Stimulated activated CD4-positive, alpha-beta T cell treated with anti-CD3 and anti-CD28 coated beads, Interleukin-12 subunit alpha, Interleukin-12 subunit beta, amount 100 ng/mL, for 4 hours (primary cell): ENCODE results near the gene MYB.
A peak's percentile ranks its signal among the peaks of the same experiment; 100 is the strongest.
"Not testable (repeated sequence)": the region's sequence is repeated elsewhere in the genome, so short reads cannot be mapped to it uniquely, and the experiment has no call there.

Experiments
- DNase-seq: peaks from one replicate; pipeline ENCODE4 v3.0.0-alpha.2; 2020

The MYB gene

DNA sequence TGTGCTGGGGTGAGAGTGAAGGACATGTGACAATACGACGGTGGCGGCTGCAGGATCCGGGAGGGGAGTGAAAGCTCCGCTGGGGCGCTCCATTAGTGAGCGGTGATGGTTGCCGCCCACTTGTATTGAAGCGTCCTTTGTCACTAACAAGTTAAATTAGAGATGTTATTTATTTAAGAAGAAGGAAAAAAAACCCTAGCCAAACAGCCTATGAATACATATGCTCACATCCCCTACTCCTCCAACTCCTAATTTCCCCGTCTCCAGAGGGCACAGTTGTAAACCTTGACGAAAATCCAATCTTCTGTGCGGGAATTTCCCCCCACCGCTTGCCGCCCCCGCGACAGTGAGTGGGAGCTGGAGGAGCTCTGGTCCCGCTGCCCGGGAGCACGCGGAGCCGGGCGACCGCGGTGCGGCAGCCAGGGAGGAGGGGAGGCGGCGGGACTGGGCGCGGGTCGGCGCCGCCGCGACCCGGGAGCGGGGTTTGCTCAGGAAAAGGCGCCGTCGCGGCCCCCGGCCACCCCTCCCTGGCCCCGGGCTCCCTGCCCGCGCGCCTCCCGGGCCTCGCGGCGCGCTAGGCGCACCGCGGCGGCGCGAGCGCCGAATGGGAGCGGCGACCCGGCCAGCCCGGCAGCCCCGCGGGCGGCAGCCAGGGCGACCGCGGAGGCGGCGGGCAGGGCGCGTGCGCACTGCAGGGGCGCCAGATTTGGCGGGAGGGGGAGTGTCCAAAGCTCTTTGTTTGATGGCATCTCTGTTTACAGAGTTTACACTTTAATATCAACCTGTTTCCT, at the start of gene MYB:
Gene MYB (plus strand): TSS at position 767 of the 791 bp plus-strand sequence. CDS start 206 bp downstream, outside the sequence.
- peak; percentile 65 for DNase-seq

- no peak for DNase-seq
These were observed 48.3 kb upstream of the MYB start for GRCh38 chr6:135132776-135133175.

GRCh38 chr6:135135835-135136234, 45.3 kb upstream of the MYB start:
- DNase-seq = no peak

GRCh38 chr6:135137826-135138225, 43.3 kb upstream of the MYB start:
- DNase-seq = no peak

- no peak for DNase-seq
These were observed 39.9 kb upstream of the MYB start for GRCh38 chr6:135141182-135141581.

DNA sequence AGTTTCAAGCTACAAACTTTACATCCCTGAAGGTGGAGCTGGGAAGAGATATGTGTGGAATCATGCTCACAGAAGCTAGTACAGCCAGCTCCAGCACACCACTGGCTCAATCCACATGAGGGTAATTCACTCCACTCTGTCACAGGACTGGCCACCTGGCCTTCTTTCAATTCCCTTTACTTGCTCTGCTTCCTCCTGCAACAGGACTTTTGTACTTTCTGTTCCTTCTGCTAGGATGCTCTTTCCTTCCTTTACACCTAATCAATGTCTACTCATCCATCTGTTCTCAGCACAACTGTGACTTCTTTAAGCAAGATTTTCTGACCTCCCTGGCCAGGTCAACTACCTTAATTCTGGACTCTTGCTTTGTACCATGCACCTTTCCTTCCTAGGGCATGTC, 39.4 kb upstream of the MYB start:
- DNase-seq = no peak

GRCh38 chr6:135142232-135142631, 38.9 kb upstream of the MYB start:
- DNase-seq = not testable (repeated sequence)

GRCh38 chr6:135144673-135145062, 36.4 kb upstream of the MYB start:
- DNase-seq = no peak

GRCh38 chr6:135145063-135145800, 35.9 kb upstream of the MYB start:
- DNase-seq = no peak

GRCh38 chr6:135146162-135146934, 34.8 kb upstream of the MYB start:
- DNase-seq = no peak

DNA sequence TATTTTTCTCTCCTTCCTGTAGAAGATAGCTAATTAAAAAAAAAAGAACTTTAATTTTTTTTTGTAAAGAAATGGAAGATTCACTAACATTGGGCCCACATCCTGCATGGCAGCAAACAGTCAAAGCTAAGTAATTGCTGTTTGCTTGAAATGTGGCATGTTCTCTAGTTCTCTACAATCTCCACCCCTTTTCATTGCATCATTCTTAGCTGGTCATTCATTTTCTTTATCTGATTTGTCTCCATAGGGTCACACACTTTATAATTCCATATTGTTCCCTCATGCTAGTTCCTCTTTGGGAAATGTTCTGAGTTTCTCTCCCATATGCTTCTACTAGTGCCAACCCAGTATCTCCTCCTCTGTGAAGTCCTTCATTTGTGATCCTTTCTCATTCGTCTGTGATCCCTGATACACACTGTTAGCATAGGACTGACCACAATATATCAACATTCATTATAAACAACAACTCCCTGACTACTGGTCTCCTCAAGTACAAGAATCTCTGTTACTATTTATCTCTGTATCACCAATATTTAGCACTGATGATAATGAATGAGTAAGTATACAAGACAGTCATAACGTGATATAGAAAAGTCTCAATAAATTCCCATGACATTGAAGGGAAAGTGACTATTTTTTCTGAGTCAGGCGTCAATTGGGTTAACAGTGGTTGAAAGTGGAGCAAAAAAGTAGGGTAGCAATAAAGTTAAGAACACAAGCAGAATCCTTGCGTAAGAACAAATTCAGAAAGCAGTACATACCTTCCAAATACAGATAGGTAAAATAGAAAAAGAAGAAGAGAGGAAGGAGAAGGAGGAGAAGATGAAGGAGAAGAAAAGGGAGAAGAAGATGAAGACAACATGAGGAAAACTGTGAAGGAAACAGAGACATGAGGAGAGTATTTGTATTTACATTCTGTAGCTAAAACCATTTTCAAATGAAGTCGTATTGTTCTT, 33.2 kb upstream of the MYB start:
- DNase-seq = no peak

DNA sequence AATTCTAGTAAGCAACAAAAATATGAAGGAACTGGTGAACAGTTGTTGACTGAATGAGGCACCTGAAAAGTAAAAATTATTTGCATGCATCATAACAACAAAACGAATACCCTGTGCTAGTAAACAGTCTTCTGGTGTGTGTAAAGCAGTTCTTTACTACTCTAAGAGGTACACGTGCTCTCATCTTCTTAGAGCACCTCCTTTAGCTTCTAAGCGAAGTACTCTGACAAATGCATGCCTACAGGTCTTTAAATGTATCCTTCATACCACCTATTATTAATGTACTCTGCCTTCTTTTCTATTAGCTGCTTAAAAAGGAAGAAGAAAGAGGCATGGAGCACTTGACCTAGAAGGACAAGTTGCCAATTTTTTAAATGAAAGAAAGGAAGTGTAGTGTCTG, 32.2 kb upstream of the MYB start:
- no peak for DNase-seq

DNA sequence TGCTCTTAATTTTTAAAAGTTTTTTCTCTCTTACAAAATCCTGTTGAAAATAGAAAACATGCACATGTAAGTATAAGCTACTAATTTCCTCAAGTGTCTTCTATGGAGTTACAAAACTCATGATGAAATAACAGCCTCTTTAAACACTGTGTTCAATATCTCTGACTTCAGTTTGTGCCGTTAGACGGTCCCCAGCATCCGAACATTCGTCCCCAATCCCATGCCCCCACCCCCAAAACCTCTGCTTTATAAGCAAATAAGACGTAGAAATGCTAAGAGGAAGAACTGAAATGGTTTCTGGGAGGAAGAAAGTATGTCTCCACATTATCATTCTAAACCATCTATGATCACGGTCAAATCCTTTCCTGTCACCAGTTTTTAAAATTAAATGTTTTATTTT, 31.7 kb upstream of the MYB start:
- no peak for DNase-seq

DNA sequence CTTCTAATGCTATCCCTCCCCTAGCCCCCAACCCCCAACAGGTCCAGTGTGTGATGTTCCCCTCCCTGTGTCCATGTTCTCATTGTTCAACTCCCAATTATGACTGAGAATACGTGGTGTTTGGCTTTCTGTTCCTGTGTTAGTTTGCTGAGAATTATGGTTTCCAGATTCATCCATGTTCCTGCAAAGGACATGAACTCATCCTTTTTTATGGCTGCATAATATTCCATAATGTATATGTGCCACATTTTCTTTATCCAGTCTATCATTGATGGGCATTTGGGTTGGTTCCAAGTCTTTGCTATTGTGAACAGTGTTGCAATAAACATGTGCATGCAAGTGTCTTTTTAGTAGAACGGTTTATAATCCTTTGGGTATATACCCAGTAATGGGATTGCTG, 30.6 kb upstream of the MYB start:
- DNase-seq = not testable (repeated sequence)

GRCh38 chr6:135154125-135154524, 27.0 kb upstream of the MYB start:
- not testable (repeated sequence) for DNase-seq

DNA sequence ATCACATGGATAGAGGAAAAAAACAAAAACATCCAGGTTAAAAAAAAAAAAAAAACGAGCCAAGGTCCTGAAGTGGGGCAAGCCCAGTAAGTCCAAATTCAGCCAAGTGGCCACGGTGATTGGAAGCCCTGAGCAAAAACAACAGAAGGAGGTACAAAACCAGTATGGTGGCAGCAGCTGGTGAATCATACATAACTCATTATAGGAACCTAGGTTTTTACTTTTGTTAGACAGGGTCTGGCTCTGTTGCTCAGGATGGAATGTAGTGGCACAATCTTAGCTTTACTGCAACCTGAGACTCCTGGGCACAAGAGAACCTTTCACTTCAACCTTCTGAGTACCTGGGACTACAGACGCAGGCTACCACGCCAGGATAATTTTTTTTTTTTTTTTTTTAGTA, 22.7 kb upstream of the MYB start:
- DNase-seq = no peak

GRCh38 chr6:135159531-135159930, 21.6 kb upstream of the MYB start:
- DNase-seq = no peak

DNA sequence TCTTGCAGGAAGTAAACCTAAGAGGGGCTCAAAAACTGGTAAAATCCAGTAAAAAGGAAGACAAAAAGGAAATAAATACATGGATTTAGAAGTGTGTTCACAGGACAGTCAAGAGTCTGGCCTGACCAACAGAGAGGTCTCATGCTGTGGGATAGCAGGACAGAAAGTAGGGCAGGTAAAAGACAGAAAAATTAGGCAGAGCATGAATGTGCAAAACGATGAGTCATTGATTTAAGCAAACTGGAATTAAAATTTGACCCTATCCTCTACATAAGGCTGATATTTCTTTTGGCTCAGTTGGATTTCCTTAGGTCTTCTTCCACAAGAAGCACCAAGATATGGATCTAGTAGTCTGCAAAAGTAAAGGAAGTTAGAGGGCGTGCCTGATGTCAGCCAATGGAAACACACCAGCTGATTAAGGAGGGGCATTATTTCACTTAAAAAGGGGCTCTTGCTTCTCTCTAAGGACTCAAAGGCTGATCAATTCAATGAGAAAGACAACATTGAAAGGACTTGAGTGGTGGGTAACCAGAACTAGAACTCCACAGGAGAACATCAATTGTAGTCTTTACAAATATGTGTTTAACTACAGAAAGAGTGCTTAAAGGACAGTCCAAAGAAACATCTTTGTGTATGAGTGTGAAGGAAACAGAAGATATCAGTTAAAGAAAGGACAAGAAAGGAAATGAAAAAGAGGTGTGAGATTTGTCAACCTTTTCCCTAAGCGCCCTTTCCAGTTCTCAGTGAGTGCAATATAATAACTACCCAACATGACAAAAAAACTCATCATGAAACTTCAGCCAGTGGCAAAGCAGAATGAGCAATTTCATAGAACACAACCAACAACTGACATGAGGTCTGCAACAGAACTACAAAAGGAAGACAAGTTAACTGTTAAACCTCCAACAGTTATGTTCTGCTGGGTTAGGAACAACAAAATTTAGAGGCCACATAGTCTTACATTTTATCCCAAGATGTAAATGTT, 19.4 kb upstream of the MYB start:
- DNase-seq = no peak

GRCh38 chr6:135162678-135163439, 18.2 kb upstream of the MYB start:
- peak; percentile 29 for DNase-seq

DNA sequence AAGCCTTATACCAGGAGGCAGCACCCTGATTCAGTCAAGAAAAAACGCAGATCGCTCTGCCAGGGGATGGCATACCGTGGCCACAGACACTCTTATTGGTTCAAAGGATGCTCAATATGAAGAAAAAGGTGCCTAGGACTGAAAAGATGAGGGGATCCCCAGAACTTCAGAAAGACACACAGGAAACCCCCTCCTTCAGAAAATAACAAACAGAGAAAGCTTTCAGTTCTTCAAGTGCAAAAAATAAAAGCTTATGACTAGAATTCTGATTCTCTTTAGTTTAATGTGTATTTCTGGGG, 17.7 kb upstream of the MYB start:
- peak; percentile 25 for DNase-seq

DNA sequence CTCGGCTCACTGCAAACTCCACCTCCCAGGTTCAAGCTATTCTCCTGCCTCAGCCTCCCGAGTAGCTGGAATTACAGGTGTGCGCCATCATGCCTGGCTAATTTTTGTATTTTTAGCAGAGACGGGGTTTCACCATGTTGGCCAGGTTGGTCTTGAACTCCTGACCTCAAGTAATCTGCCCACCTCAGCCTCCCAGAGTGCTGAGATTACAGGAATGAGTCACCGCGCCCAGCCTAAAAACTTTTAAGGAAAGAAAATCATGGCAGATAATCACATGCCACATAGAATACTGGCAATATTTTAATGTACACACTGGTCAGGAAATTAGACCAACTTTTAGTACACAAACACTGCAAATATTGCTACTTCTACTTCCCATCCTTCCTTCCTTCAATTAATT, 16.7 kb upstream of the MYB start:
- not testable (repeated sequence) for DNase-seq
